Endothelial cell (in vitro differentiated cells): ENCODE data around the gene DHRS3. TPM values are rescaled to one million over a fixed set of nuclear protein-coding genes. Genes with fewer than 3 reads are reported as not detected.
"Not testable (repeated sequence)": the region's sequence is repeated elsewhere in the genome, so short reads cannot be mapped to it uniquely, and the experiment has no call there.

ENCODE experiments used
- DNase-seq: peaks from one replicate; pipeline ENCODE4 v3.0.0; 2021; ENCODE audit warnings: low spot score
- H3K27ac Mint-ChIP-seq: one replicate; pipeline ENCODE4 v1.8.0; 2021; ENCODE audit warnings: mixed read lengths, inconsistent platforms; ENCODE audit not compliant: unreplicated experiment
- H3K27me3 Mint-ChIP-seq: one replicate; pipeline ENCODE4 v1.8.0; 2021; ENCODE audit warnings: mild to moderate bottlenecking, moderate library complexity, mixed read lengths, inconsistent platforms; ENCODE audit not compliant: unreplicated experiment
- H3K36me3 Mint-ChIP-seq: one replicate; pipeline ENCODE4 v1.8.0; 2021; ENCODE audit warnings: mild to moderate bottlenecking, low read depth, mixed read lengths, inconsistent platforms; ENCODE audit not compliant: unreplicated experiment
- H3K4me1 Mint-ChIP-seq: one replicate; pipeline ENCODE4 v1.8.0; 2021; ENCODE audit warnings: mild to moderate bottlenecking, mixed read lengths, inconsistent platforms; ENCODE audit not compliant: unreplicated experiment
- H3K4me3 Mint-ChIP-seq: one replicate; pipeline ENCODE4 v1.8.0; 2021; ENCODE audit warnings: mild to moderate bottlenecking, mixed read lengths, inconsistent platforms; ENCODE audit not compliant: unreplicated experiment
- H3K9me3 Mint-ChIP-seq: one replicate; pipeline ENCODE4 v1.8.0; 2021; ENCODE audit warnings: mixed read lengths, inconsistent platforms; ENCODE audit not compliant: unreplicated experiment
- total RNA-seq: library from RNA; stranded (reverse); fragmentation: NEBNext Ultra II Directional; extraction: Animal tissue kit (Norgen Biotek cat#: 25700); gene quantifications from one replicate; pipeline ENCODE4 v1.2.1, GENCODE V29; 2021; ENCODE audit not compliant: unreplicated experiment
- TF ChIP-seq, protein P1 (sequence below): fragments of 200-600 bp; sonication (generic); IDR thresholded peaks from one replicate; pipeline ENCODE4 v1.5.0; 2021; ENCODE audit warnings: antibody characterized with exemption; ENCODE audit not compliant: unreplicated experiment

The DHRS3 gene
- total RNA-seq, 1 donor from 2014 or later, result 5.7 TPM

GRCh38 chr1:12539705-12540579 is 78.1 kb downstream of the DHRS3 start:
- no peaks in the 10 kb centered on the region for H3K9me3 Mint-ChIP-seq
- H3K4me3 Mint-ChIP-seq, result no peak overlapping the region
- no peaks in the 10 kb centered on the region for H3K36me3 Mint-ChIP-seq
- TF ChIP-seq, protein P1, sequence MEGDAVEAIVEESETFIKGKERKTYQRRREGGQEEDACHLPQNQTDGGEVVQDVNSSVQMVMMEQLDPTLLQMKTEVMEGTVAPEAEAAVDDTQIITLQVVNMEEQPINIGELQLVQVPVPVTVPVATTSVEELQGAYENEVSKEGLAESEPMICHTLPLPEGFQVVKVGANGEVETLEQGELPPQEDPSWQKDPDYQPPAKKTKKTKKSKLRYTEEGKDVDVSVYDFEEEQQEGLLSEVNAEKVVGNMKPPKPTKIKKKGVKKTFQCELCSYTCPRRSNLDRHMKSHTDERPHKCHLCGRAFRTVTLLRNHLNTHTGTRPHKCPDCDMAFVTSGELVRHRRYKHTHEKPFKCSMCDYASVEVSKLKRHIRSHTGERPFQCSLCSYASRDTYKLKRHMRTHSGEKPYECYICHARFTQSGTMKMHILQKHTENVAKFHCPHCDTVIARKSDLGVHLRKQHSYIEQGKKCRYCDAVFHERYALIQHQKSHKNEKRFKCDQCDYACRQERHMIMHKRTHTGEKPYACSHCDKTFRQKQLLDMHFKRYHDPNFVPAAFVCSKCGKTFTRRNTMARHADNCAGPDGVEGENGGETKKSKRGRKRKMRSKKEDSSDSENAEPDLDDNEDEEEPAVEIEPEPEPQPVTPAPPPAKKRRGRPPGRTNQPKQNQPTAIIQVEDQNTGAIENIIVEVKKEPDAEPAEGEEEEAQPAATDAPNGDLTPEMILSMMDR, result no peak
- peaks cover 9% of the 10 kb centered on the region for H3K4me1 Mint-ChIP-seq
- no peak overlapping the region for H3K27ac Mint-ChIP-seq
- DNase-seq, result no peak
- peaks cover 4% of the 10 kb centered on the region for H3K27me3 Mint-ChIP-seq

- H3K27me3 Mint-ChIP-seq, result peaks cover 4% of the 10 kb centered on the region
- no peak overlapping the region for H3K27ac Mint-ChIP-seq
- TF ChIP-seq, protein P1, result no peak
Observed at GRCh38 chr1:12539320-12539704, 78.7 kb downstream of the DHRS3 start.

GRCh38 chr1:12538536-12538935 is 79.5 kb downstream of the DHRS3 start:
- not testable (repeated sequence) for H3K36me3 Mint-ChIP-seq, H3K27me3 Mint-ChIP-seq, H3K4me3 Mint-ChIP-seq, H3K4me1 Mint-ChIP-seq, H3K9me3 Mint-ChIP-seq, H3K27ac Mint-ChIP-seq, DNase-seq

More at GRCh38 chr1:12539320-12539704, 78.7 kb downstream of the DHRS3 start:
- no peaks in the 10 kb centered on the region for H3K9me3 Mint-ChIP-seq
- no peaks in the 10 kb centered on the region for H3K36me3 Mint-ChIP-seq
- peaks cover 4% of the 10 kb centered on the region for H3K4me1 Mint-ChIP-seq
- no peak overlapping the region for H3K4me3 Mint-ChIP-seq
- DNase-seq, result no peak

DNA sequence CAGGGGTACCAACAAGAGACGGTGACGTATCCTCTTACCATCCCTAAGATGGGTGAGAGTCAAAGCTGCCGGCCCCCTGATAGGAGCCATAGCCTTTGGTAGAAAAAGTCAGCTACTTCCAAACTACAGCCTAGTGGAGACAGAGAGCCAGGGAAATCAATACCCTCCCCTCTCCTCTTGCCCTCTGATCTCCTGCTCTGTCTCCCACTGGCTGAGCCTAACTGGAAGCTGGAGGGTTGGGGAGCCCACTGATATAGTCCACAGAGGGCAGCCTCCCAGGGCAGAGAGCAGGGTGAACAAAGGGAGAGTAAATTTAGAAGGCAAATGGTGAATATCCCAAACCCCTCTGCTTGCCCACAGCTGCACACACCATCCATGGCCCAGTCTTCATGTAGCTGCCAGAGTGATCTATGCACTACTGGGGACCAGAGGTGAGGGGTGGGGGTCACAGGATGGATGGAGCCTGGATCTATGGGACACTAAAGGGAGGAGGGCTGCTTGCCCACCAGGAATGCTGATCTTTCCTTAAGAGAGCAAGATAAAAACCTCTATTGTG is 80.0 kb downstream of the DHRS3 start:
- peaks cover 4% of the 10 kb centered on the region for H3K27me3 Mint-ChIP-seq
- no peaks in the 10 kb centered on the region for H3K9me3 Mint-ChIP-seq
- H3K36me3 Mint-ChIP-seq, result no peaks in the 10 kb centered on the region
- peaks cover 3% of the 10 kb centered on the region for H3K4me1 Mint-ChIP-seq
- no peak overlapping the region for H3K27ac Mint-ChIP-seq
- no peak overlapping the region for H3K4me3 Mint-ChIP-seq
- no peak for DNase-seq
- TF ChIP-seq, protein P1, result no peak

DNA sequence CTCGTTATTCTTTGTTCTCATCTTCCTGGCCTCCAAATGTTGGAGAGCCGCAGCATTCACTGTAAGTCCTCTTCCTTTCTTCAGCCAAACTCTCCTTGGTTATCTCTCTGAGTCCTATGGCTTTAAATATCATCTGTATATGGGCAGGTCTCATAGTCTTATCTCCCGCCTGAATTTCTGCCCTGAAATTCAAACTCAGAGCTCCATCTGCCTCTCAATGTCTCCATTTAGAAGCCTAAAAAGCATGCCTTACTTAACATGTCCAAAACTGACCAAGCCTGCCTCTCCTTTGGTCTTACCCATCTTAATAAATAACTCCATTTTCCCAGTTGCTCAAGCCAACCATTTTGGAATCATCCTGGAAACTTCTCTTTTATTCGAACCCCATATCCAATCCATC is 80.7 kb downstream of the DHRS3 start:
- H3K9me3 Mint-ChIP-seq, result no peaks in the 10 kb centered on the region
- H3K27ac Mint-ChIP-seq, result no peak overlapping the region
- no peak for DNase-seq
- TF ChIP-seq, protein P1, result no peak
- H3K36me3 Mint-ChIP-seq, result no peaks in the 10 kb centered on the region
- peaks cover 4% of the 10 kb centered on the region for H3K27me3 Mint-ChIP-seq
- H3K4me3 Mint-ChIP-seq, result no peak overlapping the region
- peaks cover 3% of the 10 kb centered on the region for H3K4me1 Mint-ChIP-seq
